K562 (cell line): ENCODE data around the gene RBAK. TPM values are rescaled to one million over a fixed set of nuclear protein-coding genes. Genes with fewer than 3 reads are reported as not detected.

Experiments used
- ATAC-seq: fragments of 200-7000 bp; cut with Tn5 transposase; 3 replicates; pipeline ENCODE4 v1.9.1; 2020; ENCODE audit warnings: moderate library complexity
- BruUV-seq: library from RNA; stranded (reverse); fragments of 400-500 nt; replicated peaks from 2 replicates; lab custom pipeline; 2021; lab: Mats Ljungman, UMichigan
- CTCF ChIA-PET: fragments of 300-600 bp; formaldehyde crosslinking; extraction: SDS; loops from one replicate; lab custom pipeline; 2021; ENCODE audit warnings: low intra/inter-chr PET ratio; lab: Yijun Ruan, JAX
- POLR2A ChIA-PET: fragments of 300-600, 350-650 bp; sonication (Branson Sonifier 250); formaldehyde crosslinking; extraction: SDS; loops from one replicate; lab custom pipeline; 2021; ENCODE audit warnings: antibody characterized with exemption, inconsistent platforms; lab: Yijun Ruan, JAX
- DNase-seq, 4 experiments: peaks; one replicate each; pipeline versions ENCODE4 v3.0.0 to v3.0.0-alpha.2; 2011 to 2018; ENCODE audit warnings: low spot score in 3 of 4, mixed read lengths in 3 of 4; ENCODE audit errors: extremely low read depth in 1 of 4
- FAIRE-seq: peaks from 2 replicates; lab custom pipeline; 2011; peaks lifted over from hg19 to GRCh38; lab: Jason Lieb, UNC
- H2AFZ ChIP-seq: 2 replicates; pipeline ENCODE4 v1.6.0; 2011; ENCODE audit warnings: low read depth, low read length, control low read depth, inconsistent platforms
- H3K27ac ChIP-seq: fragments of 200-600 bp; 3 replicates; pipeline ENCODE4 v1.8.0; 2011; ENCODE audit warnings: low read depth, mild to moderate bottlenecking, control low read depth, inconsistent platforms, low read length, moderate library complexity, mixed read lengths; ENCODE audit errors: extremely low read depth
- H3K27me3 ChIP-seq, 2 experiments: fragments of 300-600 bp in 1 of 2; 2 replicates in 1 of 2; 3 replicates in 1 of 2; pipeline versions ENCODE4 v1.6.0 to v1.8.0; 2011; ENCODE audit warnings: inconsistent platforms in 2 of 2, low read length in 2 of 2, mild to moderate bottlenecking in 1 of 2, mixed read lengths in 1 of 2, moderate library complexity in 1 of 2; ENCODE audit not compliant: control insufficient read depth in 2 of 2, insufficient read depth in 2 of 2
- H3K36me3 ChIP-seq: fragments of 300-600 bp; 3 replicates; pipeline ENCODE4 v1.8.0; 2011; ENCODE audit warnings: mild to moderate bottlenecking, low read length, inconsistent platforms; ENCODE audit not compliant: control insufficient read depth, insufficient read depth
- H3K4me1 ChIP-seq, 2 experiments: fragments of 200-600 bp in 1 of 2; replicated peaks in 1 of 2; 2 replicates in 1 of 2; 3 replicates in 1 of 2; pipeline versions ENCODE4 v1.5.1 to v1.8.0; 2011; ENCODE audit warnings: inconsistent platforms in 2 of 2, low read length in 2 of 2, mild to moderate bottlenecking in 1 of 2, mixed read lengths in 1 of 2, moderate library complexity in 1 of 2; ENCODE audit not compliant: control insufficient read depth in 2 of 2, insufficient read depth in 2 of 2
- H3K4me2 ChIP-seq: 2 replicates; pipeline ENCODE4 v1.6.1; 2011; ENCODE audit warnings: low read length, control low read depth, inconsistent platforms, mixed read lengths; ENCODE audit not compliant: insufficient read depth
- H3K4me3 ChIP-seq: fragments of 200-600 bp; sonication (generic), shearing (Covaris generic); 2 replicates; pipeline ENCODE4 v1.5.1; 2016; ENCODE audit warnings: control low read depth, inconsistent platforms
- H3K79me2 ChIP-seq: fragments of 200-600 bp; 3 replicates; pipeline ENCODE4 v1.8.0; 2011; ENCODE audit warnings: low read length, inconsistent platforms; ENCODE audit not compliant: control insufficient read depth, insufficient read depth
- H3K9ac ChIP-seq, 2 experiments: 2 replicates each; pipeline versions ENCODE4 v1.6.0 to v1.6.1; 2011; ENCODE audit warnings: low read depth in 2 of 2, low read length in 2 of 2, control low read depth in 1 of 2, inconsistent platforms in 1 of 2, mild to moderate bottlenecking in 1 of 2, mixed read lengths in 1 of 2; ENCODE audit not compliant: insufficient read depth in 1 of 2
- H3K9me1 ChIP-seq: one replicate; pipeline ENCODE4 v1.6.0; 2011; ENCODE audit warnings: inconsistent platforms, mild to moderate bottlenecking, low read length, moderate library complexity; ENCODE audit not compliant: control insufficient read depth, insufficient read depth
- H3K9me3 ChIP-seq: replicated peaks from 2 replicates; pipeline ENCODE4 v1.5.1; 2011; ENCODE audit warnings: low read depth, low read length, inconsistent platforms; ENCODE audit not compliant: control insufficient read depth, insufficient read depth
- H4K20me1 ChIP-seq: replicated peaks from 2 replicates; pipeline ENCODE4 v1.6.1; 2011; ENCODE audit warnings: low read length, inconsistent platforms, mixed read lengths; ENCODE audit not compliant: control insufficient read depth, insufficient read depth
- ADNP ChIP-seq: fragments of 200-800 bp; sonication (Bioruptor generic); IDR thresholded peaks from 2 replicates; pipeline ENCODE4 v1.6.1; 2016; ENCODE audit warnings: missing genetic modification characterization, missing compliant biosample characterization
- CEBPG ChIP-seq, 3 experiments: fragments of 200-800 bp in 1 of 3; sonication (Bioruptor generic) in 1 of 3; sonication (generic) in 1 of 3; formaldehyde crosslinking in 1 of 3; IDR thresholded peaks in 2 of 3; conservative IDR thresholded peaks in 1 of 3; 2 replicates each; pipeline versions ENCODE4 v1.6.1 to v1.8.0; 2016 to 2022; ENCODE audit warnings: missing compliant biosample characterization in 2 of 3, missing genetic modification characterization in 2 of 3, mild to moderate bottlenecking in 1 of 3, missing genetic modification reagents in 1 of 3
- CXXC5 ChIP-seq: fragments of 250-450 bp; sonication (Bioruptor Pico); IDR thresholded peaks from 2 replicates; pipeline ENCODE4 v1.8.0; 2022; ENCODE audit warnings: inconsistent platforms, mild to moderate bottlenecking, moderate library complexity
- GABPB2 ChIP-seq: fragments of 250-450 bp; sonication (Bioruptor Pico); conservative IDR thresholded peaks from 2 replicates; pipeline ENCODE4 v1.5.1; 2021; ENCODE audit warnings: mild to moderate bottlenecking
- MTF1 ChIP-seq: fragments of 250-450 bp; sonication (Bioruptor Pico); IDR thresholded peaks from 2 replicates; pipeline ENCODE4 v1.9.0; 2021; ENCODE audit warnings: moderate library complexity, mild to moderate bottlenecking, inconsistent platforms, borderline replicate concordance
- SREBF2 ChIP-seq: sonication (generic); formaldehyde crosslinking; IDR thresholded peaks from 2 replicates; pipeline ENCODE4 v1.4.0; 2020; ENCODE audit warnings: mild to moderate bottlenecking, missing genetic modification reagents
- ZBTB8A ChIP-seq: fragments of 450-650 bp; IDR thresholded peaks from 2 replicates; pipeline ENCODE4 v1.6.1; 2018; ENCODE audit warnings: mild to moderate bottlenecking, moderate library complexity; ENCODE audit not compliant: partially characterized antibody
- ZNF41 ChIP-seq: fragments of 250-450 bp; sonication (Bioruptor Pico); conservative IDR thresholded peaks from 2 replicates; pipeline ENCODE4 v1.4.0; 2020; ENCODE audit warnings: mild to moderate bottlenecking
- ZNF639 ChIP-seq, 2 experiments: fragments of 200-800 bp in 1 of 2; sonication (Bioruptor generic) in 1 of 2; sonication (generic) in 1 of 2; formaldehyde crosslinking in 1 of 2; IDR thresholded peaks in 1 of 2; conservative IDR thresholded peaks in 1 of 2; 2 replicates each; pipeline versions ENCODE4 v1.5.0 to v1.6.1; 2016 to 2020; ENCODE audit warnings: missing compliant biosample characterization in 1 of 2, missing genetic modification characterization in 1 of 2, missing genetic modification reagents in 1 of 2
- WGBS: fragments of 100-300 bp; shearing (Covaris generic); methylation state at CpG from one replicate; pipeline ENCODE4 v1.1.6; 2016; ENCODE audit warnings: low coverage, mixed read lengths; ENCODE audit not compliant: insufficient coverage; ENCODE audit errors: missing lambda C conversion rate; 5-methylcytosine and 5-hydroxymethylcytosine counted together
- in situ Hi-C: fragments of 300-500 bp; cut with MboI; formaldehyde crosslinking; loops from 4 replicates; pipeline ENCODE4 v1.15.0; 2018; ENCODE audit warnings: inconsistent platforms, mixed read lengths
- intact Hi-C: fragments of 100-400 bp; cut with micrococcal nuclease; formaldehyde crosslinking; loops from 2 replicates; pipeline ENCODE4 v1.14.2; 2022
- polyA plus RNA-seq, 8 experiments: library from polyadenylated mRNA; depleted of rRNA in 4 of 8; stranded (reverse) in 5 of 8; unstranded in 3 of 8; fragments of >200 nt; fragmentation: Nextera tagmentation in 2 of 8; fragmentation: Illumina TruSeq in 1 of 8; extraction: Ambion mirVana in 2 of 8; extraction: Trizol in 1 of 8; gene quantifications; 2 replicates each; pipeline versions ENCODE4 v1.2.1 to v1.2.3, GENCODE V29; 2011 to 2014; ENCODE audit warnings: inconsistent platforms in 1 of 8, missing spikeins in 1 of 8
- total RNA-seq, 7 experiments: library from RNA; depleted of rRNA in 6 of 7; stranded (reverse); fragments of >200 nt in 6 of 7; fragmentation: Illumina TruSeq in 2 of 7; extraction: Trizol in 2 of 7; gene quantifications; 2 replicates each; pipeline versions ENCODE4 v1.2.1 to v1.2.3, GENCODE V29; 2011 to 2021; ENCODE audit warnings: low replicate concordance in 1 of 7
- TF ChIP-seq, protein P1 (sequence below), 2 experiments: fragments of 450-650 bp; IDR thresholded peaks; 2 replicates each; pipeline ENCODE4 v1.6.1; 2018; ENCODE audit warnings: mild to moderate bottlenecking in 2 of 2, low read depth in 1 of 2; ENCODE audit not compliant: partially characterized antibody in 2 of 2

RBAK gene
- total and polyA plus RNA-seq, 9 of the 15 experiments (the other 6 are each of a cell fraction or from before 2014, with no cell fraction given) = 2.7 to 13.2 (median 10.1) TPM

GRCh38 chr7:5005066-5005465, 40.6 kb upstream of the RBAK start:
- CTCF ChIA-PET = no interaction called here

More at GRCh38 chr7:5005066-5005465, 40.6 kb upstream of the RBAK start:
- ATAC-seq (no peak), DNase-seq (no peak), FAIRE-seq (no peak)
- no peaks in the 10 kb centered on the region for H3K27me3 ChIP-seq
- no peaks in the 10 kb centered on the region for H3K79me2 ChIP-seq
- no peaks in the 10 kb centered on the region for H3K4me1 ChIP-seq
- H3K4me3 ChIP-seq = no peak overlapping the region
- no peaks in the 10 kb centered on the region for H4K20me1 ChIP-seq
- TF ChIP-seq ZNF41 (CRISPR knock-in tag) = no peak
- no peak for TF ChIP-seq GABPB2 (CRISPR knock-in tag)
- no peak for TF ChIP-seq SREBF2 (CRISPR knock-in tag)
- TF ChIP-seq, protein P1, sequence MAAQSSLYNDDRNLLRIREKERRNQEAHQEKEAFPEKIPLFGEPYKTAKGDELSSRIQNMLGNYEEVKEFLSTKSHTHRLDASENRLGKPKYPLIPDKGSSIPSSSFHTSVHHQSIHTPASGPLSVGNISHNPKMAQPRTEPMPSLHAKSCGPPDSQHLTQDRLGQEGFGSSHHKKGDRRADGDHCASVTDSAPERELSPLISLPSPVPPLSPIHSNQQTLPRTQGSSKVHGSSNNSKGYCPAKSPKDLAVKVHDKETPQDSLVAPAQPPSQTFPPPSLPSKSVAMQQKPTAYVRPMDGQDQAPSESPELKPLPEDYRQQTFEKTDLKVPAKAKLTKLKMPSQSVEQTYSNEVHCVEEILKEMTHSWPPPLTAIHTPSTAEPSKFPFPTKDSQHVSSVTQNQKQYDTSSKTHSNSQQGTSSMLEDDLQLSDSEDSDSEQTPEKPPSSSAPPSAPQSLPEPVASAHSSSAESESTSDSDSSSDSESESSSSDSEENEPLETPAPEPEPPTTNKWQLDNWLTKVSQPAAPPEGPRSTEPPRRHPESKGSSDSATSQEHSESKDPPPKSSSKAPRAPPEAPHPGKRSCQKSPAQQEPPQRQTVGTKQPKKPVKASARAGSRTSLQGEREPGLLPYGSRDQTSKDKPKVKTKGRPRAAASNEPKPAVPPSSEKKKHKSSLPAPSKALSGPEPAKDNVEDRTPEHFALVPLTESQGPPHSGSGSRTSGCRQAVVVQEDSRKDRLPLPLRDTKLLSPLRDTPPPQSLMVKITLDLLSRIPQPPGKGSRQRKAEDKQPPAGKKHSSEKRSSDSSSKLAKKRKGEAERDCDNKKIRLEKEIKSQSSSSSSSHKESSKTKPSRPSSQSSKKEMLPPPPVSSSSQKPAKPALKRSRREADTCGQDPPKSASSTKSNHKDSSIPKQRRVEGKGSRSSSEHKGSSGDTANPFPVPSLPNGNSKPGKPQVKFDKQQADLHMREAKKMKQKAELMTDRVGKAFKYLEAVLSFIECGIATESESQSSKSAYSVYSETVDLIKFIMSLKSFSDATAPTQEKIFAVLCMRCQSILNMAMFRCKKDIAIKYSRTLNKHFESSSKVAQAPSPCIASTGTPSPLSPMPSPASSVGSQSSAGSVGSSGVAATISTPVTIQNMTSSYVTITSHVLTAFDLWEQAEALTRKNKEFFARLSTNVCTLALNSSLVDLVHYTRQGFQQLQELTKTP (IDR thresholded peaks at IDR 0.05; ENCODE audit: low read depth in 1 of 2, partially characterized antibody in 2 of 2) = no peak
- TF ChIP-seq ZBTB8A = no peak
- TF ChIP-seq CEBPG (CRISPR knock-in tag; IDR thresholded peaks at IDR 0.05) = no peak
- TF ChIP-seq CEBPG (tag; conservative IDR thresholded peaks at IDR 0.05 in 1 of 2, IDR thresholded peaks at IDR 0.05 in 1 of 2) = no peak
- TF ChIP-seq ADNP (tag) = no peak
- TF ChIP-seq ZNF639 (CRISPR knock-in tag; conservative IDR thresholded peaks at IDR 0.05 in 1 of 2, IDR thresholded peaks at IDR 0.05 in 1 of 2) = no peak
- TF ChIP-seq CXXC5 (CRISPR knock-in tag) = no peak
- no peak for TF ChIP-seq MTF1
- H3K9me1 ChIP-seq = no peaks in the 10 kb centered on the region
- no peak overlapping the region for H3K27ac ChIP-seq
- in situ Hi-C loops = no loop called here
- intact Hi-C loops = no loop called here
- peaks cover 15% of the 10 kb centered on the region; the same call in 2 of the 3 replicates for H3K36me3 ChIP-seq
- WGBS = 100% methylated on average over 1 of the region's 1 CpG
- POLR2A ChIA-PET = no interaction called here
- H3K9me3 ChIP-seq = 0 out of 2 replicates have a peak, but pooled peaks cover 1% of the 10 kb centered on the region
- no peak overlapping the region for H3K9ac ChIP-seq
- BruUV-seq = no TSS peak
- H2AFZ ChIP-seq = no peak overlapping the region
- no peak overlapping the region for H3K4me2 ChIP-seq
